ENCODE measurements around the gene STK32C.
A peak's percentile ranks its signal among the peaks of the same experiment; 100 is the strongest.
"Not testable (repeated sequence)": the region's sequence is repeated elsewhere in the genome, so short reads cannot be mapped to it uniquely, and the experiment has no call there.

STK32C gene

GRCh38 chr10:132166216-132166950 is 141.4 kb downstream of the STK32C start:
- no peak for DNase-seq

GRCh38 chr10:132165416-132165980 is 142.3 kb downstream of the STK32C start:
- DNase-seq: no peak

GRCh38 chr10:132164761-132165278 is 142.9 kb downstream of the STK32C start:
- peak in 2 of 4 experiments; percentile 11 to 13 for DNase-seq

DNA sequence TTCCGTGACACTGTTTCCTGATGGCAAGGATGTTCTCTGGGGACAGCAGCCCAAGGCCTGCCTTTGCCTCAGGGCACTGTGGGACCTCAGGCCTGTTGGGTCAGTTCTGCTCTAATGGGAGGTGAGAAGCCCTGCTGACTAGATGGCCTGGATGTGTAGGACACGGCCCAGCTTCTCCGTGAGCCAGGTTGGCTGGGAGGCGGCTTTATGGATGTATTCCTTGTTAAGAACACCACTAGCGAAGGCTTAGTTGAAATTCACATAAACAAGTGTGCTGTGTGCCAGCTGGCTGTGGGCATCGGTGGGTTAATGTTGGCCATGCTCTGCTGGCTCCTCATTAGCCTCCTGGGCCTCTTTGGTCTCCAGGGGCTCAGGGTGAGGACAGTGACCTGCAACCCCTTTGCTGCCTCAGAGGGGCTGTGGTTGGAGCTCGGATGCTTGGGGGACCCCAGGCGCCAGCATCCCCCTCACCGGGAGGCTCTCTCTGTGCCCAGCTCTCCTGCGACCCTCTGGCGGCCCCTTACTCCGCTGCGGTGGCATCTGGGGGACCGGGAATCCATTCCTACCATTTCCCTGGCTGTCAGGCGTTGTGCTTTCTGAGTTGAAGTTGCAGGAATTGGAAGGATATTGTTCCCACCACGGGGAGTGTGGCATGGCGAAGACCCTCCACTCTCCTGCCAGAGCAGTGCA is 143.8 kb downstream of the STK32C start:
- no peak for DNase-seq

DNA sequence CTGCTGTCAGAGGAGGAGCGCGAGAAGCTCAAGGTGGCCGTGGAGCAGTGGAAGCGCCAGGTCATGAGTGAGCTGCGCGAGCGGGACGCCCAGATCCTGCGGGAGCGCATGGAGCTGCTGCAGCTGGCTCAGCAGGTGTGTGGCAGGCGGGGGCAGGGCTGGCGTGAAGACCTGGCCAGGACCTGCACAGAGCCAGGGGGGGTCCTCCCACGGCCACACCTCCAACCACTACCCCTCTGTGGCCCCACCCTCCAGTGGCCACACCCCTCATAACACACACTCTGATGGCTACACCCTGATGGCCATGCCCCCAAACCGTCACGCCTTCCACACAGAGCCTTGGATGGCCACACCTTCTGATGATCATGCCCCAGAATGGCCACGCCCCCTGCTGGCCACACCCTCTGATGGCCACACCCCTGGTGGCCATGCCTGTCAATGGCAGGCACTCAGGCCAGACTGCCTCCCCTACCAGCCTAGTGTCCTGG is 144.4 kb downstream of the STK32C start:
- peak in 3 of 4 experiments; percentile 12 to 58 (median 23) for DNase-seq

DNA sequence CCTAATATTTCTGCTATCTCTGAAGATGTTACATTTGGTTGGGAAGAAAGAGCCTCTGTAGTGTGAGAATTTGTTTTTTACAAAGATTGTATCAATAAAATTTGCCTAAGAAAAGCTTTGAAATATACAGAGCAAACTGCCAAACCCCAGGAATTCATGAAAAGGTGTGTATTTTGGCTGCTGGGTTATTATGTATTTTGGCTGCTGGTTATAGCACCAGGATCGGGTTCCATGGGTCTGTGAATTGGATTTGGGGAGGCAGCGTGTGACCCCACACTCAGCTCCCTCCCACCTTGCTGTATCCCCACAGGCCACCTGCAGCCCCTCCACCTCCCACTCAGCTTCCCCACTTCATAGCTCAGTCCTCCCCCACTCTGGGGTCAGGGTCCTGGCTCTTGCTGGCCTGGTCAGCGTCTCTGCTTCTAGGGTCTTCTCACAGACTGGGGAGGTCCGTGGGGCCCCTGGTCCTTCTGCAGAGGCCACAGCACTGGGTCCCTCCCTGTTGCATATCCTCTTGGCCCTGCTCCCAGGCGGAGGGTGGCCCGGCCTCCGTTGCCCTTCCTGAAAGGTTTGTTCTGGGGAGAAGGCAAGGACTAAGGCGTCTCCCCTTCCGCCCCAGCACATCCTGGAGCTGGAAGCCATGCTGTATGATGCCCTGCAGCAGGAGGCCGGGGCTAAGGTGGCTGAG is 145.0 kb downstream of the STK32C start:
- DNase-seq: no peak

DNA sequence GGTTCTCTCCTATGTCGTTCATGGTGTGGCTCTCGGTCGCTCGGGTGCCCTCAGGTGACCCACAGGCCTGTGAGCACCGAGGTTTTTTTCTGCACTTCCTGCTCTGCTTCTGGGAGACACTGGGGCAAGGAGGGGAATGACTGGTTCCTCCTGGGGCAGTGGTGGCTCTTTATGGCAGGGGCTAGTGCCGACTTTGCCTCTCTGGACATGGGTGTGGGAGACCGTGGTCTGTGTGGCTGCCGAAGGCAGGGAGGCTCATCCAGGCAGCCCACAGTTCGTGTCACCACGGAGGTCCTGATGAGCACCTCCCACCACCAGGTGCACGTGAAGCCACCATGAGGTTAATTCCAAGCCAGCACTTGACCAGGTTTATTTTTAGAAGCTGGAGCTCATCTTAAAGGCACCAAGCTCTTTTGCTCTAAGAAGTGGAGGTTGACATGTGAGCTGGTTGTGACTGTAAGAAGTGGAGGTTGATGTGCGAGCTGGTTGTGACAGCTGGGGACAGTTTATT is 145.7 kb downstream of the STK32C start:
- DNase-seq: no peak

- not testable (repeated sequence) for DNase-seq
Observed at GRCh38 chr10:132160834-132161622, 146.7 kb downstream of the STK32C start.

DNA sequence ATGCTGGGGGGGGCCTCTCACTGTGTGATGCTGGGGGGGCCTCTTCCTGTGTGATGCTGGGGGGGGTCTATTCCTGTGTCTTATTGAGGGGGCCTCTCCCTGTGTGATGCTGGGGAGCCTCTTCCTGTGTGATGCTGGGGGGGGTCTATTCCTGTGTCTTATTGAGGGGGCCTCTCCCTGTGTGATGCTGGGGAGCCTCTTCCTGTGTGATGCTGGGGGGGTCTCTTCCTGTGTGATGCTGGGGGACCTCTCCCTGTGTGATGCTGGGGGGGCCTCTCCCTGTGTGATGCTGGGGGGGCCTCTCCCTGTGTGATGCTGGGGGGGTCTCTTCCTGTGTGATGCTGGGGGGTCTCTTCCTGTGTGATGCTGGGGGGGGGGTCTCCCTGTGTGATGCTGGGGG is 147.5 kb downstream of the STK32C start:
- not testable (repeated sequence) for DNase-seq

DNA sequence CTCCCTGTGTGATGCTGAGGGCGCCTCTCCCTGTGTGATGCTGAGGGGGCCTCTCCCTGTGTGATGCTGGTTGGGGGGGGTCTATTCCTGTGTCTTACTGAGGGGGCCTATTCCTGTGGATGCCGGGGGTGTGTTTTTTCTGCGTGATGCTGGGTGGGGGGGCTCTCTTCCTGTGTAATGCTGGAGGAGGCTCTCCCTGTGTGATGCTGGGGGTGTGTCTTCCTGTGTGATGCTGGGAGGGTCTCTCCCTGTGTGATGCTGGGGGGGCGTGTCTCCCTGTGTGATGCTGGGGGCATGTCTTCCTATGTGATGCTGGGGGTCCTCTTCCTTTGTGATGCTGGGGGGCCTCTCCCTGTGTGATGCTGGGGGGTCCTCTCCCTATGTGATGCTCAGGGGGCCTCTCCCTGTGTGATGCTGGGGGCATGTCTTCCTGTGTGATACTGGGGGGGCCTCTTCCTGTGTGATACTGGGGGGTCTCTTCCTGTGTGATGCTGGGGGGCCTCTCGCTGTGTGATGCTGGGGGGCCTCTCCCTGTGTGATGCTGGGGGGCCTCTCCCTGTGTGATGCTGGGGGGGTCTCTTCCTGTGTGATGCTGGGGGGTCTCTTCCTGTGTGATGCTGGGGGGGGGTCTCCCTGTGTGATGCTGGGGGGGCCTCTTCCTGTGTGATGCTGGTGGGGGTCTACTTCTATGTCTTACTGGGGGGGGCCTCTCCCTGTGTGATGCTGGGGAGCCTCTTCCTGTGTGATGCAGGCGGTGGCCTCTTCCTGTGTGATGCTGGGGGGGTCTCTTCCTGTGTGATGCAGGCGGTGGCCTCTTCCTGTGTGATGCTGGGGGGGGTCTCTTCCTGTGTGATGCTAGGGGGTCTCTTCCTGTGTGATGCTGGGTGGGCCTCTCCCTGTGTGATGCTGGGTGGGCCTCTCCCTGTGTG is 148.2 kb downstream of the STK32C start:
- DNase-seq: not testable (repeated sequence)

DNA sequence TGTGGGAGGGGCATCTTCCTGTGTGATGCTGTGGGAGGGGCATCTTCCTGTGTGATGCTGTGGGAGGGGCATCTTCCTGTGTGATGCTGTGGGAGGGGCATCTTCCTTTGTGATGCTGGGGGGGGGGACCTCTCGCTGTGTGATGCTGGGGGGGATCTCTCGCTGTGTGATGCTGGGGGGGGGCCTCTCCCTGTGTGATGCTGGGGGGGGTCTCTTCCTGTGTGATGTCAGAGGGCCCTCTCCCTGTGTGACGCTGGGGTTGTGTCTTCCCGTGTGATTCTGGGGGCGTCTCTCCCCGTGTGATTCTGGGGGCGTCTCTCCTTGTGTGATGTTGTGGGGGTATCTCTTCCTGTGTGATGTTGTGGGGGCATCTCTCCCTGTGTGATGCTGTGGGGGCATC is 148.9 kb downstream of the STK32C start:
- DNase-seq: no peak

- DNase-seq: no peak
Observed at GRCh38 chr10:132158122-132158741, 149.5 kb downstream of the STK32C start.

All from suppressor macrophage (primary cell).